SK-N-MC (cell line): Measurements from ENCODE around the gene BEAN1.

Experiments used
- EZH2 ChIP-seq: fragments of 200-600 bp; sonication (generic); IDR thresholded peaks from one replicate; pipeline ENCODE4 v1.6.1; 2017; ENCODE audit warnings: antibody characterized with exemption
- POLR2AphosphoS5 ChIP-seq: IDR thresholded peaks from 2 replicates; pipeline ENCODE4 v1.6.1; 2012; ENCODE audit warnings: mild to moderate bottlenecking, low read depth, low read length, borderline replicate concordance

DNA sequence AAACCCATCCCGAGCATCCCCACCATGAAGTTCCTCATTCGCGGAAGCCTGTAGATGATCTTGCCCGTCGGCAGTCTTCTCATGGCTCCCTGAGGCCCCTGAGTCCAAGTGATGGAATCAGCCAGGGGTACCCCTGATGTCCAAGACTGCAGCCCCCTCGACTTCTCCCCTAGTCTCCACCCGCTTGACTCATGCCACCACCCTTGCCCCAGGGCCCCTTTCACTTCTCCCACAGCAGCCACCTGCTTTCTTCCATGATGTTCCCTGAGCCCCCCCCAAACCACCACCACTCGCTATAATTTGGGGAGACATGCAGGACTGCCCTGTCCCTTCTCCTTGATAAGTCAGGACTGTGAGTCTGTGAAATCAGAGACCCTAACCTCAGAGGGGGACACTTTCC is 11.4 kb downstream of the BEAN1 start:
- TF ChIP-seq POLR2AphosphoS5 (no peak), EZH2 (no peak)
